ENCODE measurements around the gene VDAC1. TPM values are rescaled to one million over a fixed set of nuclear protein-coding genes. Genes with fewer than 3 reads are reported as not detected.

The VDAC1 gene
- total RNA-seq, 1 experiment from 2014 or later = 317 TPM

DNA sequence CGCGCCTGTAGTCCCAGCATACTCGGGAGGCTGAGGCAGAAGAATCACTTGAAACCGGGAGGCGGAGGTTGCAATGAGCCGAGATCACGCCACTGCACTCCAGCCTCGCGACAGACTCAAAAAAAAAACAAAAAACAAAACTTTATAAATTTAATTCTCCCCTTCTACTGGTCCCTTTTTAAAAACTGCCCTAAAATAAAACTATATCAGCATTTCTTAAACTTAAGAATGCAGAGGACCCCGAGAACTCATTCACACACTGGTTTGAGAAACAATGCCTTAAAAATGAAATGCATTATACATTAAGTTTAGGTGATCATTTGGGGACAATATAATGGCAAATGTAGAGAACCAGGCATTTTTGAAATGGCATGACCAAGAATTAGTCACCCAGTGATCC, 38.7 kb downstream of the VDAC1 start:
- ChIA-PET CTCF (no interaction called here), POLR2A (no interaction called here)
- DNase-seq = no peak
- intact Hi-C loops (cut with micrococcal nuclease; ENCODE audit: unreplicated experiment) = no loop called here
- H3K4me1 ChIP-seq = peaks cover 16% of the 10 kb centered on the region
- H3K9me3 ChIP-seq = 0 out of 2 replicates have a peak, but pooled peaks cover 2% of the 10 kb centered on the region
- TF ChIP-seq, protein P1, sequence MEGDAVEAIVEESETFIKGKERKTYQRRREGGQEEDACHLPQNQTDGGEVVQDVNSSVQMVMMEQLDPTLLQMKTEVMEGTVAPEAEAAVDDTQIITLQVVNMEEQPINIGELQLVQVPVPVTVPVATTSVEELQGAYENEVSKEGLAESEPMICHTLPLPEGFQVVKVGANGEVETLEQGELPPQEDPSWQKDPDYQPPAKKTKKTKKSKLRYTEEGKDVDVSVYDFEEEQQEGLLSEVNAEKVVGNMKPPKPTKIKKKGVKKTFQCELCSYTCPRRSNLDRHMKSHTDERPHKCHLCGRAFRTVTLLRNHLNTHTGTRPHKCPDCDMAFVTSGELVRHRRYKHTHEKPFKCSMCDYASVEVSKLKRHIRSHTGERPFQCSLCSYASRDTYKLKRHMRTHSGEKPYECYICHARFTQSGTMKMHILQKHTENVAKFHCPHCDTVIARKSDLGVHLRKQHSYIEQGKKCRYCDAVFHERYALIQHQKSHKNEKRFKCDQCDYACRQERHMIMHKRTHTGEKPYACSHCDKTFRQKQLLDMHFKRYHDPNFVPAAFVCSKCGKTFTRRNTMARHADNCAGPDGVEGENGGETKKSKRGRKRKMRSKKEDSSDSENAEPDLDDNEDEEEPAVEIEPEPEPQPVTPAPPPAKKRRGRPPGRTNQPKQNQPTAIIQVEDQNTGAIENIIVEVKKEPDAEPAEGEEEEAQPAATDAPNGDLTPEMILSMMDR (IDR thresholded peaks at IDR 0.05; ENCODE audit: insufficient read depth in 1 of 2, low read depth in 1 of 2, low read length in 1 of 2, severe bottlenecking in 1 of 2, unreplicated experiment in 1 of 2) = no peak
- Mint-ChIP-seq H3K27me3 (ENCODE audit: insufficient read depth, unreplicated experiment) (no peaks in the 10 kb centered on the region), H3K4me3 (ENCODE audit: unreplicated experiment) (no peak overlapping the region), H3K36me3 (ENCODE audit: insufficient read depth, unreplicated experiment) (peaks cover 30% of the 10 kb centered on the region), H3K9me3 (ENCODE audit: unreplicated experiment) (no peaks in the 10 kb centered on the region), H3K4me1 (ENCODE audit: low read depth, unreplicated experiment) (peaks cover 24% of the 10 kb centered on the region), H3K27ac (ENCODE audit: unreplicated experiment) (no peak overlapping the region)
- H3K27me3 ChIP-seq (replicated peaks; ENCODE audit: control insufficient read depth, insufficient read depth, low read length) = no peaks in the 10 kb centered on the region
- no peak overlapping the region for H3K4me3 ChIP-seq (ENCODE audit: low read depth, low read length)
- no TSS peak for BruUV-seq (replicated peaks)
- H3K36me3 ChIP-seq (ENCODE audit: control insufficient read depth, insufficient read depth, low read length) = no peaks in the 10 kb centered on the region; the same call in 1 of the 2 replicates

DNA sequence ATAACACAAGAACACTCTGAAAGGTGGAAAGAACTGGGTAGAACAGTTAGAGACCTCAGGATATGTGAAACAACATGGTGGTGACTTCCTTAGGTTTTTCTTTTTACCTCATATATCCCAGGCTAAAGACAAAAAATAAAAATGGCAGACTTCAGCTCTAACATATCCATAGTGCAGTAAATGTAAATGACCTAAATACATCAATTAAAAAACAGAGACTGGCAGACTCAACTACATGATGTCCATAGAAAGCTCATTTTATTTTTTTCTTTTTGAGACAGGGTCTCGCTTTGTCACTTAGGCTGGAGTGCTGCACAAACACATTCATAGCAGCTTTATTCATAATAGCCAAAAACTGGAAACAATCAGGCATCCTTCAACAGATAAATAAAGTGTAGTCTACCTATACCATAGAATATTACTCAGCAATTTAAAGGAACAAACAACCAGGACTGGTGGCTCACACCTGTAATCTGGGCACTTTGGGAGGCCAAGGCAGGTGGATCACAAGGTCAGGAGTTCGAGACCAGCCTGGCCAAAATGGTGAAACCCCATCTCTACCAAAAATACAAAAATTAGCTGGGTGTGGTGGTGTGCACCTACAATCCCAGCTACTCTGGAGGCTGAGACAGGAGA, 41.2 kb downstream of the VDAC1 start:
- H3K27me3 Mint-ChIP-seq (ENCODE audit: insufficient read depth, unreplicated experiment) = no peaks in the 10 kb centered on the region
- peaks cover 14% of the 10 kb centered on the region for H3K4me1 Mint-ChIP-seq (ENCODE audit: low read depth, unreplicated experiment)
- BruUV-seq (replicated peaks) = no TSS peak
- Histone ChIP-seq H3K27me3 (replicated peaks; ENCODE audit: control insufficient read depth, insufficient read depth, low read length) (no peaks in the 10 kb centered on the region), H3K4me3 (ENCODE audit: low read depth, low read length) (no peak overlapping the region), H3K36me3 (ENCODE audit: control insufficient read depth, insufficient read depth, low read length) (no peaks in the 10 kb centered on the region; the same call in 1 of the 2 replicates), H3K9me3 (0 out of 2 replicates have a peak, but pooled peaks cover 2% of the 10 kb centered on the region), H3K4me1 (no peaks in the 10 kb centered on the region)
- POLR2A ChIA-PET = no interaction called here
- no peak overlapping the region for H3K4me3 Mint-ChIP-seq (ENCODE audit: unreplicated experiment)
- no peaks in the 10 kb centered on the region for H3K9me3 Mint-ChIP-seq (ENCODE audit: unreplicated experiment)
- H3K27ac Mint-ChIP-seq (ENCODE audit: unreplicated experiment) = no peak overlapping the region
- DNase-seq = no peak
- peaks cover 22% of the 10 kb centered on the region for H3K36me3 Mint-ChIP-seq (ENCODE audit: insufficient read depth, unreplicated experiment)
- CTCF ChIA-PET = no interaction called here
- intact Hi-C loops (cut with micrococcal nuclease; ENCODE audit: unreplicated experiment) = no loop called here
- TF ChIP-seq, protein P1 (IDR thresholded peaks at IDR 0.05; ENCODE audit: insufficient read depth in 1 of 2, low read depth in 1 of 2, low read length in 1 of 2, severe bottlenecking in 1 of 2, unreplicated experiment in 1 of 2) = no peak

DNA sequence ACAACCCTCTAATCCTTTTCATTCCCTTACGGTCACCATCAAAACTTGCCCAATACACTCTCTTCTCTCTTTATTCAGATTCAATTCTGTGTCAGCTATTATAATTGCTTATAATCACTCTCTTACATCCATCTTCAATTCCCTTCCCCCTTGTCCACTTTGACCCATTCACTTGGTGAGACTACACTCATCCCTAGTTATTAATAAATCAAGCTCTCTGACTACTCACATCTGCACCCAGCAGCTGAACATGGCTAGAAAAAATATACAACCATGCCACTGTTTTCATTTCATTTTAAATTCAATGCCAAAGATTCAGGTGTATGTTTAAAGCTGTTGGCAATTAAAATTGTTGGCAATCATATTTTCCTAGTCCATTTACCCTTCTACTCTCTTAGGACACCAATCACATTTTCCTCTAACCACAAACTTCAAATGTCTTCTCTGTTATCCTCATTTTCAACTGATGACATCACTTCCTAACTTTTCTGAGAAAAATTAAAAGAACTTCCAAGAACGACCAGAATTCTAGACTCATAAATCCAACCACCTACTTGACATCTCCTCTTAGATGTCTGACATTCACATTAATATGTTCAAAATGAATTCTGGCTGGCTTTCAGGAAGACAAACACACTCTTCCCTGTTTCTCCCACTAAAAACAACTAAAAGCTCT, 41.8 kb downstream of the VDAC1 start:
- no peaks in the 10 kb centered on the region for H3K4me1 ChIP-seq
- Mint-ChIP-seq H3K27me3 (ENCODE audit: insufficient read depth, unreplicated experiment) (no peaks in the 10 kb centered on the region), H3K9me3 (ENCODE audit: unreplicated experiment) (no peaks in the 10 kb centered on the region), H3K4me1 (ENCODE audit: low read depth, unreplicated experiment) (peaks cover 14% of the 10 kb centered on the region), H3K36me3 (ENCODE audit: insufficient read depth, unreplicated experiment) (peaks cover 19% of the 10 kb centered on the region), H3K4me3 (ENCODE audit: unreplicated experiment) (no peak overlapping the region), H3K27ac (ENCODE audit: unreplicated experiment) (no peak overlapping the region)
- no peaks in the 10 kb centered on the region for H3K27me3 ChIP-seq (replicated peaks; ENCODE audit: control insufficient read depth, insufficient read depth, low read length)
- intact Hi-C loops (cut with micrococcal nuclease; ENCODE audit: unreplicated experiment) = no loop called here
- ChIA-PET POLR2A (no interaction called here), CTCF (no interaction called here)
- no peak overlapping the region for H3K4me3 ChIP-seq (ENCODE audit: low read depth, low read length)
- no peaks in the 10 kb centered on the region; the same call in 1 of the 2 replicates for H3K36me3 ChIP-seq (ENCODE audit: control insufficient read depth, insufficient read depth, low read length)
- TF ChIP-seq, protein P1 (IDR thresholded peaks at IDR 0.05; ENCODE audit: insufficient read depth in 1 of 2, low read depth in 1 of 2, low read length in 1 of 2, severe bottlenecking in 1 of 2, unreplicated experiment in 1 of 2) = no peak
- 0 out of 2 replicates have a peak, but pooled peaks cover 2% of the 10 kb centered on the region for H3K9me3 ChIP-seq
- no peak for DNase-seq
- no TSS peak for BruUV-seq (replicated peaks)

Measured in Caco-2 (cell line).